OCI-LY1 (cell line): ENCODE data around the gene C1QTNF1.

Source experiments
- H2AFZ ChIP-seq: fragments of 200-600 bp; sonication (generic), shearing (Covaris generic); 2 replicates; pipeline ENCODE4 v1.6.0; 2014; ENCODE audit warnings: antibody characterized with exemption, mild to moderate bottlenecking, low read length
- H3F3A ChIP-seq: fragments of 200-600 bp; sonication (generic), shearing (Covaris generic); 2 replicates; pipeline ENCODE4 v1.6.0; 2014; ENCODE audit warnings: mild to moderate bottlenecking, antibody characterized with exemption, low read length, moderate library complexity; ENCODE audit not compliant: insufficient read depth
- H3K27ac ChIP-seq: fragments of 200-600 bp; sonication (generic); 2 replicates; pipeline ENCODE4 v1.5.1; 2014; ENCODE audit warnings: low read length, mixed run types, mild to moderate bottlenecking, low read depth; ENCODE audit not compliant: poor library complexity, severe bottlenecking
- H3K27me3 ChIP-seq: fragments of 200-600 bp; sonication (generic); 2 replicates; pipeline ENCODE4 v1.6.0; 2014; ENCODE audit warnings: antibody characterized with exemption, mild to moderate bottlenecking, low read length, moderate library complexity; ENCODE audit not compliant: insufficient read depth
- H3K36me3 ChIP-seq: fragments of 200-600 bp; sonication (generic); 2 replicates; pipeline ENCODE4 v1.6.1; 2014; ENCODE audit warnings: mild to moderate bottlenecking, antibody characterized with exemption, low read length, moderate library complexity, mixed read lengths; ENCODE audit not compliant: insufficient read depth
- H3K4me1 ChIP-seq: fragments of 200-600 bp; sonication (generic); 2 replicates; pipeline ENCODE4 v1.5.1; 2014; ENCODE audit warnings: mild to moderate bottlenecking, low read length, moderate library complexity; ENCODE audit not compliant: insufficient read depth, severe bottlenecking
- H3K4me2 ChIP-seq: fragments of 200-600 bp; sonication (generic), shearing (Covaris generic); 2 replicates; pipeline ENCODE4 v1.6.1; 2014; ENCODE audit warnings: low read length
- H3K4me3 ChIP-seq: fragments of 200-600 bp; sonication (generic); 2 replicates; pipeline ENCODE4 v1.5.1; 2014; ENCODE audit warnings: low read length, low read depth, mild to moderate bottlenecking, mixed read lengths; ENCODE audit not compliant: poor library complexity, severe bottlenecking
- H3K79me2 ChIP-seq: fragments of 200-600 bp; shearing (Covaris generic); 2 replicates; pipeline ENCODE4 v1.6.1; 2016; ENCODE audit warnings: mixed run types, low read length, mixed read lengths; ENCODE audit not compliant: insufficient read depth
- H3K9ac ChIP-seq: fragments of 200-600 bp; sonication (generic), shearing (Covaris generic); 2 replicates; pipeline ENCODE4 v1.6.1; 2014; ENCODE audit warnings: mild to moderate bottlenecking, low read length, mixed read lengths
- H3K9me2 ChIP-seq: fragments of 200-600 bp; sonication (generic), shearing (Covaris generic); 2 replicates; pipeline ENCODE4 v1.6.1; 2014; ENCODE audit warnings: low read depth, mild to moderate bottlenecking, low read length, mixed read lengths
- H3K9me3 ChIP-seq: fragments of 200-600 bp; shearing (Covaris generic); 2 replicates; pipeline ENCODE4 v1.6.1; 2014; ENCODE audit warnings: low read length, mixed read lengths
- H4K20me1 ChIP-seq: fragments of 200-600 bp; sonication (generic), shearing (Covaris generic); 2 replicates; pipeline ENCODE4 v1.6.0; 2016; ENCODE audit warnings: mild to moderate bottlenecking, low read length; ENCODE audit not compliant: insufficient read depth
- CTCF ChIP-seq: fragments of 200-600 bp; sonication (generic), shearing (Covaris generic); IDR thresholded peaks from 2 replicates; pipeline ENCODE4 v1.5.1; 2017; ENCODE audit warnings: mild to moderate bottlenecking, antibody characterized with exemption, low read length, moderate library complexity, mixed read lengths
- EZH2 ChIP-seq: fragments of 200-600 bp; sonication (generic), shearing (Covaris generic); IDR thresholded peaks from 2 replicates; pipeline ENCODE4 v1.8.0; 2017; ENCODE audit warnings: borderline replicate concordance, mixed run types, mild to moderate bottlenecking, antibody characterized with exemption, low read length, moderate library complexity, mixed read lengths

Gene C1QTNF1

GRCh38 chr17:79074649-79075445, 50.9 kb downstream of the C1QTNF1 start, which contains the start of gene ENGASE:
Gene ENGASE (plus strand): TSS chr17:79074824. CDS start chr17:79074945, 121 bp downstream.
- Histone ChIP-seq H3K9me2 (no peaks in the 10 kb centered on the region), H3K9me3 (no peaks in the 10 kb centered on the region), H2AFZ (no peak within 1 kb of the TSS), H3K9ac (peak within 1 kb of the TSS; percentile 74), H3K27ac (no peak within 1 kb of the TSS), H3K27me3 (no peaks in the 10 kb centered on the region), H3K79me2 (no peaks in the 10 kb centered on the region), H3K4me1 (no peaks in the 10 kb centered on the region), H3K4me2 (peak within 1 kb of the TSS; percentile 76), H3F3A (no peaks in the 10 kb centered on the region), H3K36me3 (no peaks in the 10 kb centered on the region), H3K4me3 (peak within 1 kb of the TSS; percentile 69), H4K20me1 (no peaks in the 10 kb centered on the region)
- TF ChIP-seq EZH2 (no peak), CTCF (no peak)

- Histone ChIP-seq H3K9me2 (no peaks in the 10 kb centered on the region), H3K9me3 (no peaks in the 10 kb centered on the region), H3K4me2 (peak overlapping the region; percentile 76), H3F3A (no peaks in the 10 kb centered on the region), H3K9ac (peak overlapping the region; percentile 74), H3K79me2 (no peaks in the 10 kb centered on the region), H4K20me1 (no peaks in the 10 kb centered on the region), H2AFZ (no peak overlapping the region), H3K4me3 (peak overlapping the region; percentile 69), H3K27ac (no peak overlapping the region), H3K27me3 (no peaks in the 10 kb centered on the region), H3K4me1 (no peaks in the 10 kb centered on the region), H3K36me3 (no peaks in the 10 kb centered on the region)
- TF ChIP-seq EZH2 (no peak), CTCF (no peak)
Observed at GRCh38 chr17:79075446-79075750, 51.4 kb downstream of the C1QTNF1 start.

GRCh38 chr17:79075861-79076406, 52.0 kb downstream of the C1QTNF1 start:
- Histone ChIP-seq H3K4me3 (peak overlapping the region; percentile 69), H2AFZ (no peak overlapping the region)

More at GRCh38 chr17:79075861-79076406, 52.0 kb downstream of the C1QTNF1 start:
- Histone ChIP-seq H3K79me2 (no peaks in the 10 kb centered on the region), H3F3A (no peaks in the 10 kb centered on the region), H3K36me3 (no peaks in the 10 kb centered on the region), H4K20me1 (no peaks in the 10 kb centered on the region), H3K9ac (no peak overlapping the region; the same call in 1 of the 2 replicates), H3K27me3 (no peaks in the 10 kb centered on the region), H3K27ac (no peak overlapping the region), H3K4me2 (peak overlapping the region; percentile 76; the same call in 1 of the 2 replicates), H3K4me1 (no peaks in the 10 kb centered on the region), H3K9me2 (no peaks in the 10 kb centered on the region), H3K9me3 (no peaks in the 10 kb centered on the region)
- no peak for TF ChIP-seq EZH2
- TF ChIP-seq CTCF = no peak
